Measurements from ENCODE around the gene FER.
"Not testable (repeated sequence)": the region's sequence is repeated elsewhere in the genome, so short reads cannot be mapped to it uniquely, and the experiment has no call there.

Gene FER

DNA sequence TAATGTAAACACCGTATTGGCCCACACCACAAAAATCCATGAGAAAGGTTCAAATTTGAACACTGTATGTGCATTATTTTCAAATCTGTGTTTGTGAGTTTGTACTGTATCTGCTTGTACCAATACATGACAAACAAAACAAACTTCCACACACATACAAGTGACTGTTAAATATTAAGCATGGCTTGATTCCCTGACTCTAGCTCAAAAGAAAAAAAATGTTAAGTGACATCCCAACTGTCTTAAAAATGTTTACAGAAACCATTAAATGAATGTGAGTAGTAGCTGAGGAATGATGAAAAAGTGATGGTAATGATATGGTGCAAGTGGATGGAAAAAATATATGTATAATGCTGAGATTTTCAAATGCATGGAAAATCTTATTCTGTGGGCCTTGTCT, 302.6 kb downstream of the FER start:
- not testable (repeated sequence) for DNase-seq

DNA sequence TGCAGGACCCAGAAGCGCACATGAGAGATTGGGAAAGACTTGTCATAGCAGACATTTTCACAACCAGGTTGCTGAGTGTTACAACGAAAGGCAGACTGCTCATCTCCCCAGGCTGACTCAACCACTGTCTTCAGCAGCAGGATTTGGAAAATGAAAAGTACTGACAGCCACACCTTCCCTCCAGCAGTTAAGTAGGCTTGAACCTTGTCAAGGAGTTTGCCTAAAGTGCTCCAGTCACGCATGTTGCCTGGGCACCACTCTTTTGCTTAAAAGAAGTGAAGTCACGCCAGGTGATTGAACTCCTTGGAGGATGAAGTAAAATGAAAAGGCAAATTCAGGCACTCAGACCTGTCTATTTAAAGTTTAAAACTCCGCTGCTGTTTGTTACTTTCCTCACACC, 304.5 kb downstream of the FER start:
- DNase-seq: not testable (repeated sequence)

DNA sequence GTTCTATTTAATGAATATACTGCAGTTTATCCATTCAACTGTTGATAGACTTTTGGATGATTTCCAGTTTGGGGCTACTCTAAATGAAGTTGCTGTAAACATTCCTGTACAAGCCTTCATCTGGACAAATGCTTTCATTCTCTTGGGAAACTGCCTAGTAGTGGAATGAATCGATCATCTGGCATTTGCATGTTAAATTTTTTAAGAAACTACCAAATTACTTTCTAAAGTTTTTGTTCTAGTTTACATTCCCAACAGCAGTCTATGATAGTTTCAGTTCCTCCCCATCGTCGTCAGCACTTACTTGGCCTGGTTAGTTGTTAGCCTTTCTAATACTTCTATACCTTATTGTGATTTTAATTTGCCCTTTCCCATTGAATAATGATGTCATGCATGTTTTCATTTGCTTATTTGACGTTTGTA, 306.3 kb downstream of the FER start:
- DNase-seq: no peak

DNA sequence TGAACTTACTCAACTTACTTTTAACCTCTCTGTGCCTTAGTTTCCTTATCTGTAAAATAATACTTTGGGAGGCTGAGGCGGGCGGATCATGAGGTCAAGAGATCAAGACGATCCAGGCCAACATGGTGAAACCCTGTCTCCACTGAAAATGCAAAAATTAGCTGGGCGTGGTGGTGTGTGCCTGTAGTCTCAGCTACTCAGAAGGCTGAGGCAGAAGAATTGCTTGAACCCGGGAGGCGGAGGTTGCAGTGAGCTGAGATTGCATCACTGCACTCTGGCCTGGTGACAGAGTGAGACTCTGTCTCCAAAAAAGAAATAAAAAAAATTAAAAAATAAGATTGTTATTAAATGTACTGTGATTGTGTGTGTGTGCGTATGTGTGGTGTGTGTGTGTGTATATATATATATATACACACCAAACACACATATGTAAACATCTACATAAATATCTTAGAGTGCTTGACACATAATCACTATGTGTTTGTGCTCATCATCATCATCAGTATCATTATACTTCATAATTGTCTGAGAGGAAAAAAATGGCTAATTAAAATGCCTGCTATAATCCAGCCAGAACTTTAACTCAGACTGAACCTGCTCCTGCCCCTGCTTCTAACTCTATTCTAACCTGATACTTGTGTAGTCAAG, 312.8 kb downstream of the FER start:
- DNase-seq: no peak

DNA sequence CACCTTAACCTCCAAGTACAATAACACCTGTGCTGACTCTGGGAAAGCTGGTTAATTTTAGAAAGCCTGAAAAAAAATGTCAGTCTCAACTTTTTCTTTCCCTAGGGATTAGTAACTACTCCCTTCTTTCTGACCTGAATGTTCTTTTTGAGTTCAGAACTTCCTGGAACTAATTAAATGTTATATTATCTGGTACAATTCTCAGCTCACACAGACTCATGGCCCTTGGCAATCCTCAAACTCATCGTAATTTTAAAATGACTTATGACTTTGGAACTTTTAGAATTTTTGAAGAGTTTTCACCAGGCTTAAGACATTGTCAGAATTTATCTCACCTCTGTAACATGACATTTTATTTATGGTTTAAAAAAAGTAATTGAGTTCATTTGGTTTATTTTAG, 315.0 kb downstream of the FER start:
- peak; percentile 19 for DNase-seq

DNA sequence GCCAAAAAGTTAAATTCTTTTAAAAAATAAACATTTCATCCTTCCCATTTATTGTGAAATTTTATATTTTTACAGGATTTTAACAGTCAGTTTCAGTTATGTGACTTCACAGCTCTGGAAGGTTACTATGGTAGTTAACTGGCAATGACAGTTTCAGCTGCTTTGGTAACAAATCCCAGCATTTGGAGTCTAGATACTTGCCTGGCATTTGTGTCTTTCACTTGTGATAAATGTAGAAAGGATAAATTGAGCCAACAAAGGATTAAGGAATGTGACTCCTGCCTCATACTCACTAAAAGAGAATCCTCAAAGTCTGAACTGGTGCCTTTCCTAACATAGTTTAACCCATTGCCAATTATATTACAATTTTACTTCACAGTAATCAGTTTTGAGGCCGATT, 315.5 kb downstream of the FER start:
- peak; percentile 20 for DNase-seq

DNA sequence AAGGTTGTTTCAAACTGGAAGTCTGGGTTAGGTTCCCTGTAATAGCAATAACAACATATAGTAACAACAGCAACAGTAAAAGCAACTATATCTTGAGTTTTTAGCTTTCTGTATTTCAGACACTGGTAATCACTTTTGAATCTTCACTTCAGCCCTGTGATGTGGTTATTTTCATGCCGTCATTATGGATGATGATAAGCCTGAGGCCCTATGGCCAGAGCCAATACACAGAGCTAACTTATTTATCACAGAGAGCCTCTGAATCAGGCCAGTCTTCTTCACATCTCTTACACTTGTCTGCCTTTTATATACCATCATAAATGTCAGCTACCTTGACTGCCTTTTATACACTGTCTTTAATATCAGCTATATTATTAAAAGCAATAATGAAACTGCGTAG, 329.0 kb downstream of the FER start:
- no peak for DNase-seq

DNA sequence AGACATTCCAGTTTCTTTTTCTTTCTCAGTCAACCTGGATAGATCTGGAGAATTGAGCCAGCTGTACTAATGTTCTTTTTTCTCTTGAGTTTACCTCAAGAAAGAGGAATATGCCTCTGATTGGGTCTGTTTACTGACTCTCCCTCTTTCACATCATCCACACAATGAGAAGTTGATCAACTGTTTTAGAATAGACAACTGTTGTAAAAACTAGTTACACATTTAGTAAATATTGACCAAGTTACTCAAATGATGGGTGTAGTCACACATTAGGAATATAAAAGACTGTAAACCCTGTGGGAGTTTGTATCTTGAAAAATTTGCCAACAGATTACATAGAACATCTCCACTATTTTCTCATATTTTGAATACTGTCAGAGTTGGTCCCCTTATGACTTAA, 330.8 kb downstream of the FER start:
- no peak for DNase-seq

DNA sequence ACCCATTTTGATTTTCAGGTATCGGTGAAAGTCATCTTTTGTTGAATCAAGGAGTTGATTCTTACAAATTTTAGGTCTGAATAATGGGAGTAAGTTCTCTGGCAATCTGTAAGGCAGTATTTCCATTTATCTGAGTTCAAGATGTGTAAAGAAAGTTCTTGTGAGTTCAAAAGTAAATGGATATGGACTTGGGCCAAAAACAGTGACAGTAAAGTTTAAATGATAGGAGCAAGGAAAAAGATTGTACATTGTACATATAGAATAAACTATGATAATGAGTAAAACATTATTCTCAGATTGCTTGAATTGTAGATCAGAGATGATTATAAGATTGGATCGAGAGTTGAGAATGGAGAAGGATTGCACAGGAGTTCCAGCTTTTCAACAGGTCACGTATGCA, 332.8 kb downstream of the FER start:
- no peak for DNase-seq

DNA sequence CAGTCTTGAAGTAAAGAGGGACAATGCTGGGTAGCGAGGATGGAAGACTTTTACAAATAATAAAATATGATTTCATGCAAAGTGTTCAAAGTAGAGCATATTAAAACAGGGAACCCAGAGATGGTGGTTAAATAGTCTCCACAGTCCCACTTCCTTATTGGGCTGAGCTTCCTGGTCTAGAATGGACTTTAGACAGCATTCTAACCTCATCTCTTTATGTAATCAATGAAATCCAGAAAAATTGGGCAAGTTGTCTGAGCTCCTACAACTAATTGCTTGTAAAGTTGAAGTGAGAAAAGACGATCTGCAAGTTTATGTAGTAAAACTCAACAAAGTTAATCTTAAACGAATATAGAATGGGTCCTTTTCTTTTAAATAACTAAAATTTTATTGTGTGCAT, 333.2 kb downstream of the FER start:
- DNase-seq: no peak

DNA sequence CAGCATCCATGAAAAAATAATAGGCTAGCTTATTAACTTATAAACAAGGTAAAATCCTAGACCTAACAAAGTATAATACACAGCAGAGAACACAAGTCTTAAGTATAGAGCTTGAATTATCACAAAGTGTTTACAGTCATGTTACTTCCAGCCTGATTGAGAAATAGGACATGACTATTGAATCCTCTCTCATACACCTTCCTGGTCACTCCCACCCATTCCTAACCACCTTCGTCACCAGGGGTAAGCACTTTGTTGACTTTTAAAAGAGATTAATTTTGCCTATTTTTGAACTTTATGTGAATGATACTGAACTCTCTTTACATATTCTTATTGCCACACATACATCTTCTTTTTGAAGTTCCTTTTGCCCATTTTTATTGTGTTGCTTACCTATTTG, 336.2 kb downstream of the FER start:
- no peak for DNase-seq

DNA sequence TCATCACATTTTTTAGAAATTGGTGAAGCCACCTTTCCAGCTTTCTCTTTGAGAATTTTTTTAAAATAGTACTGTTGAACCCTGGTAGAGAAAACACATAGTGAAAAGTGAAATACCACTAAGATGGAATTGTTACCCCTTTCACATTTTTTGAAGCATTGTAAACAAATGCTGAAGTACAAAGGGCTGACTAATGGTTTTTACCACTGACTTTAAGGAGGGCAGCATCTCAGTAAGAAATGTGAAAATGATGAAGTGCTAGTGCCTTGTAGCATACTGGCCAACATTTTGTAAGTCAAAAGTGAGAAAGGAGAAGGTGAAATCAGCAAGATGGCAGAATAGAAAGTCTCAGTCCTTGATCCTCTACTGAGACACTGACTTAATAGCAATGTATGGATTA, 341.5 kb downstream of the FER start:
- DNase-seq: no peak

DNA sequence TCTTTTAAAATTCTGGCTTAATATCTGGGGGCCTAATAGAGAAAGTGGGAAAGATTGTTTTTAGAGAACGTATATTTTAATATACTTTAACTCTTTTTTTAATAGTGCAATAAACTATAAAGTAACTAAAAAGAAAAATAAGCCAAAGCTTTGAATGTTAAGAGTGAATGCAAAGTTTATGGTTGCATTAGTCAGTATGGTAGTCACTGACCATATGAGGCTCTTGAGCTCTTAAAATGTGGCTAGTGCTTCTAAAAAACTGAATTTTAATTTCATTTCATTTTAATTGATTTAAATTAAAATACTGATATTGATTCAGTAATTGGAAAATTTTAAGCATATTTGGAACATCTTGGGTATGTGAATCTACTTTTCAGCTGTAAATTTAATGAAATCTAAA, 351.4 kb downstream of the FER start:
- DNase-seq: no peak

DNA sequence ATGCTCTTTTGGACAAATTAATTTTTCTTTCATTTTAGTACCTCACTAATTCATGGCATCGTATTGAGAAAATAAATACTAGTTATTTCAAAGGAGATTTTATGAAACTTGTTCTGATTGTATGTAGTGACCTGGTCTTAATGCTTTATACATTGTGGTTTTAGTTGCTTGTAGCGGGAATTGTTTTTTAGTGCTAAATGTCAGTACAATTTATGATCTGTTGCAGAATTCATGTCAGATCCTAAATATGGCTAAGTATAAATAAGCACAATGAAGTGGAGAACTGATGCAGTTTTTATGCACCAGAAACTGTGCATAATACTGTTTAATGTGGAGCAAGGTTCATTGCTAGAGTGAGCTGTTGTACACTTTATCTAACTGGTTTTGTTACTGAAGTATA, 353.3 kb downstream of the FER start:
- no peak for DNase-seq

DNA sequence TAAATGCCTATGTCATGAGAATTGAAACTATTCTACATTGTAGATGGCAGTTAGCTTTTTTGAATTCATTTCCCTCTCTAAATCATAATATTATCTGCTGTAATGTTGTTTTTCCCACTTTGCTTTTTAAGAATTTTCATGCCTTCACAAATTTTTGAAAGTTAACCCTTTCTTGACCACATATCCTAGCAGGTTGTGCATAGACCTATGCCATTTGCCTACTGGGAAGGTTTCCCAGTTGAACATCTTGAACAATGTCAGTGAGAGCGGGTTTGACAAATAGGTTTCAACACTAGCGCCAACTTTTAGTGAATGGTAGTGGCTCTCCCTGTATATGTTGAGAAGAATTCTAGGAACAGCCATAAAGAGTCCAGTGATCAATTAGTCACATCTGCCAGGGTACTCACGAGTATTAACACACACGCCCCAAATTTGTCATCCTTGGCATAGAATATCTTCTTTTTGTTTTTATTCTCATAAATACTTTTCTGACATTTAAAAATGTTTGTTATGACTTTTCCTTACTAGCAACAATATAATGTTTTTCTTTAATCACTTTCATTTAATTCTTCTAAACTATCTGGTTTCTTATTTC, 354.5 kb downstream of the FER start:
- DNase-seq: no peak

DNA sequence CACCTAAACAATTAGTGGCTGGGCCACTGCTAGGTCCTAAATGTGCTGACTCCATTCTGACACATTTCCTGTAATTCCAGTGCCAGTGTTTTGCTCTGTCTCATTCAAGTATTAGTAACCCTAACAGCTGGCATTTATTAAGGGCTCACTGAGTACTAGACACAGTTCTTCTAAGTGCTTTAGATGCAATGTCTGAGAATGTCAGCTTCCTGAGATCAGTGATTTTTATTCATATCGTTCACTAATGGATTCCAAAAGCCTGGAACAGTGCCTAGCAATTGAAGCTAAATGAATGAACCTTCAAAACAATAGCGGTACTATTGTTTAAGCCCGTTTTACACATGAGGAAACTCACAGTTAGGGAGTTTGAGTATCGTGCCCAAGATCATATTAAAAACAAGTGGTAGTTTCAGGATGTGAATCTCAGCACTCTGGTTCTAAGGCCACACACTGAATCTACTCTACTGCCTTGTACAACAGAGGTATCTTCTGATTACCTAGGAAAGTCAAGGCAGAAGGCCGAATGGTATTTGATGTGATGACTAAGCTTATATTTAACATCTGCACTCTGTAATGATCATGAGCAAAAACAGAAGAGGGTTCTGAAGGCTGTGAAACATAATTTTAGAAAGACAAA, 358.1 kb downstream of the FER start:
- peak; percentile 79 for DNase-seq

DNA sequence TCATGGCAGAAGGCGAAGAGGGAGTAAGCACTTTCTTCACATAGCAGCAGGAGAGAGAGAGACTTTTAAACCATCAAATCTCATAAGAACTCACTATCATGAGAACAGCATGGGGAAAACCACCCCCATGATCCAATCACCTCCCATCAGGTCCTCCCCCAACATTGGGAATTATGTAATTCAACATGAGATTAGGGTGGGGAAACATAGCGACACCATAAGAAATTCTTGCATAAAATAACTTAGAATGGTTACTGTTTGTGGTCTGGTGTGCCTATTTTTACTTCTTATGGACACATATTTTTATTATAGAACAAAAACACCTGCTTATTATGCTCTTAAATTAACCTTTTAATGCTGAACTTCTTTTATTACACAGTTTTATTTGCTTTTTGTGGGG, 364.0 kb downstream of the FER start:
- no peak for DNase-seq

DNA sequence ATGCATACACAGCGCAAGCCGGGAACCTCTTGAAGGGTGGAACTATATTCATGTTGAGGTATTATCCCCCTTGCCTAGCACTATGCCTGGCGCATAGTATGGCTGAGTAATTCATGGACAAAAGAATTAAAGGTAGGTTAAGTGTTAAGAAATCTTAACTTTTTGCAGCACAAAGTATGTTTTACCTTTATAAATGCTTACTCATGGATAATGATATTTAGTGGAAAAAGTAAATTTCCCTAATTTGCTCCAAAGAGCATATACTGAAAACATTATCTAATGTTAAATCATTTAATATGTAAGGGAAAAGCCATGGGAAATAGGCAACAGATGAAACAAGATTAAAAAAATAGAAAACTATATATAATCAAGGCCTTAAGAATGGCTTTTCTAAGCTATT, 365.9 kb downstream of the FER start:
- DNase-seq: no peak

DNA sequence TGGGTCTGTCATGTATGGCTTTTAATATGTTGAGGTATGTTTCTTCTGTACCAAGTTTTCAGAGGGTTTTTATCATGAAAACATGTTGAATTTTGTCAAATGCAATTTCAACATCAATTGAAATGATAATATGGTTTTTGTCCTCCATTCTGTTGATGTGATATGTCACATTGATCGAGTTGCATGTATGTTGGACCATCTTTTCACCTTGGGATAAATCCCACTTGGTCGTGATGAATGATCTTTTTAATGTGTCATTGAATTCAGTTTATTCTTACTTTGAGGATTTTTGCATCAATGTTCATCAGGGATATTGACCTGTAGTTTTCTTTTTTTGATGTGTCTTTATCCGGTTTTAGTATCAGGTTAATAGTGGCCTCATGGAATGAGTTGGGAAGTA, 373.5 kb downstream of the FER start:
- no peak for DNase-seq

DNA sequence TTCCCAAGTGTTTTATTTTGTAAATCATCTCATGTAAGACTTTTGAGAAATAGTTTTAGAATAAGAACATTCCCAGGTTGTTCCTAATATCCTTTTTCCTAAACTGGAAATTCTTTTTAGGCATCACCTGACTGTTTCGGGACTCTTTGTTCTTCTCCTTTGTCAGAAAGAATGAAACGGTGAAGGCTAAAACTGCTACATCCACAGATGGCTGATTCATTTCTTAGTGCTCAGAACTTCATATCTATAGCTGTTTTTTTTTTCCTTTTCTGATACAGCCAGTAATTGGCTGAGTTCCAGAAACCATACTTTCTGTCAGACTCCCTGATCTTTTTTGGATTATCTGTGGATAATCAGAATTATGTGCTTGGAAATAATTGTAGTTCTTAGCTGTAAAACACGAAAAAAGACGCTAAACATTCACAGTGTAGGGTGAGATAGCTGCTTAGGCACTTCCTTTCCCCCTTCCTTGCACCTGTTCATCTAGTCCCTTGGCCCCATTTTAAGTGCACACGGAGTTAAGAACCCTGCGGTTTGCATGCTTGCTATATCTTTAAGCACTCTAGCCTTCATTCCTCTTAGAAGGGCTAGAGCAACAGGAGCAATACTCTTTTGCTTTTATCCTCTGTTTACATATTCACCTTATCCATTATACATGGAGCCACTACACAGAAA, 378.2 kb downstream of the FER start:
- no peak for DNase-seq

DNA sequence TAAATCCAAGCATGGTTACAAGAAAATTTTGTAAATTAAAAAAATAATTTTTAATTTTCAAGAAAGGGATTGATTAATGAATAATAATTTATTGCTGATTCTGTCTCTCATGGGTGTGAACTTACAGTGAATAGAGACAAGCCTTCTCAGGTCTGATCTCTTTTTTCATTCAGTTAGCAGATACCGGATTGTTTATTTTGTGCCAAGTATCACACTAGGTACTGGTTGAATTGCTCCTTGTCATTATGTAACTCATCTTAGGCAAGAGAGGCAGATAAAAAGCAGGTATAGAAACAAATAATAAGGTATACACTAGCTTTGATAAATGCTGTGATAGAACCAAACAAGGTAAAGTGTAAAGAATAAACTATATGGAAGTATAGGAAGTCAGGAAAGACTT, 378.8 kb downstream of the FER start:
- no peak for DNase-seq

DNA sequence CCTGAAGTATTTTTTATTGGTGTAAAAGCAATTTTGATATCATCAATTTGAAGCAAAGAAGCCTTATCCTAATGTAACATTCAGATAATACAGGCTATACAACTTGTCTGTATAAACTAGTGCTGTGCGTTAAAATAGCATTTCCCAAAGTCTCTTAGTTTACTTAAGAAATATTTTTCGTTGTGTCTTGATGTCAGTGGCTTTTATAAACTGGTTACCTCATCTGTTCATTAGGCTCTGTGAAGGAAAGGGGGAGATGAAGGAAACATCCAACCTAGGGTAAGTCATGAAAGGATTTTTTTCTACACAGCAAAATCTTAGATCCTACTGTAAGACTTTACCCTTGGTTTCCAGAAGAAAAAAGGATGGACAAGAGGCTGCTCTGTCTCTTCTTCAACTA, 389.2 kb downstream of the FER start:
- DNase-seq: no peak

DNA sequence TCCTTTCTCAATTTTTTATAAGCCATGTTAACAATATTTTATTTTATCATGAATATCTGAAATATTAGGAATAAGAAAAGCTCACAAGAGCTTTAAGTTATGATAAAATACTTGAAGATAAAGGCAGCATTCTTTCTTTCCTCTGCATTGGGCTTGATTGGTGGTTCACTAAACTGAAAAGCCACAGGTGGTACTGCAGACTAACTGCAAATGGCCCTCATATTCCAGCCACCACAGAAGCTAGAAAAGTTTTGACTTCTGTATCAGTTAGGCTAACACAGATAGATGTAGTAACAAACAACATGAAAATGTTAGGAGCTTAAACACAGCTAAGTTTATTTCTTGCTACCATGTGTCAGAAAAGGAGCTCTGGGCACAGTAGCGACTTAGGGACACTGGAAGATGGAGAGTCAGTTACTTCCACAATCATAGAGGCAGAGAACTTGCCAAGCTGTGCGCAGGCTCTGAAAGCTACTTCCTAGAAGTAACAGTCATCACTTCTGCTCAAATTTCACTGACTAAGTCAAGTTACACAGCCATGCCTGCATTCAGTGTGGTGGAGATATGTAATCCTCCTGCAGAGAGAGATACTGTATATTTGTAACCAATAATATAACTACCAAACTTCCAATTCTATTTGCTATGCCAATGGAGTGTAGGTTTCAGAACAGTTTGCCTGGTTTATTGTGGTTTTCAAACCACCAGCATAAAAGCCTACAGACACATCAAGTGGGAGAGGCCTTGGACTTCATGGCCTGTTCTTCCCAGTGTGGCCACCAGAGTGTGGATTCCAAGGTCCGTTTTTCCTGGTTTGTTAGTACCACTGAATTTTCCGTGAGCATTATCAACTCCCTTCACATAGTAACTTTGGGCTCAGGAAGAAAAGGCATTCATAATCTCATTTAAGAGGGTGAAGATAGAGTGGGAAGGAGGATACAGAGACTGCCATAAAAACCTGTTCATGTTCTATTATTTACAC, 393.8 kb downstream of the FER start:
- no peak for DNase-seq

Measured in amniotic stem cell (primary cell).